Epithelial cell of esophagus (primary cell): ENCODE results near the gene RANBP6.

ENCODE experiments used
- DNase-seq: peaks from one replicate; pipeline ENCODE4 v3.0.0; 2010; ENCODE audit warnings: low read depth
- H3K4me3 ChIP-seq: 2 replicates; pipeline ENCODE4 v1.5.1; 2011; ENCODE audit warnings: mild to moderate bottlenecking, low read length, control low read depth
- TF ChIP-seq, protein P1 (sequence below): IDR thresholded peaks from 2 replicates; pipeline ENCODE4 v1.5.1; 2011; ENCODE audit warnings: low read depth, mild to moderate bottlenecking, low read length, control low read depth, inconsistent platforms; ENCODE audit not compliant: insufficient read depth; ENCODE audit errors: missing control alignments

The RANBP6 gene

DNA sequence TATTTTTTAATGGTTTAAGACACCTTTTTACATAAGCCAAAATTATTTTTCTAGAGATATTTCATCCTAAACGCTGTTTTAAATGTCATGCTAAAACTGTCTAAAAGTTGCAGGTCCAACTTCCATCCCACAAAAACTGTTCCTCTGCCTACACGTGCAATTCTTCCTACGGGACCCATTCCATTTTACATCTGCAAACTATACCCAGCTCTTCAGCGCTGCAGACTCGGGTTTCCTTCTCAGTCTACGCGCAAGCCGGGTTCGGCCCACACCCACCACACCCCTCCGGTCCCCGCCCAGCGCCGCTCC, 8.7 kb downstream of the RANBP6 start:
- DNase-seq = no peak
- TF ChIP-seq, protein P1, sequence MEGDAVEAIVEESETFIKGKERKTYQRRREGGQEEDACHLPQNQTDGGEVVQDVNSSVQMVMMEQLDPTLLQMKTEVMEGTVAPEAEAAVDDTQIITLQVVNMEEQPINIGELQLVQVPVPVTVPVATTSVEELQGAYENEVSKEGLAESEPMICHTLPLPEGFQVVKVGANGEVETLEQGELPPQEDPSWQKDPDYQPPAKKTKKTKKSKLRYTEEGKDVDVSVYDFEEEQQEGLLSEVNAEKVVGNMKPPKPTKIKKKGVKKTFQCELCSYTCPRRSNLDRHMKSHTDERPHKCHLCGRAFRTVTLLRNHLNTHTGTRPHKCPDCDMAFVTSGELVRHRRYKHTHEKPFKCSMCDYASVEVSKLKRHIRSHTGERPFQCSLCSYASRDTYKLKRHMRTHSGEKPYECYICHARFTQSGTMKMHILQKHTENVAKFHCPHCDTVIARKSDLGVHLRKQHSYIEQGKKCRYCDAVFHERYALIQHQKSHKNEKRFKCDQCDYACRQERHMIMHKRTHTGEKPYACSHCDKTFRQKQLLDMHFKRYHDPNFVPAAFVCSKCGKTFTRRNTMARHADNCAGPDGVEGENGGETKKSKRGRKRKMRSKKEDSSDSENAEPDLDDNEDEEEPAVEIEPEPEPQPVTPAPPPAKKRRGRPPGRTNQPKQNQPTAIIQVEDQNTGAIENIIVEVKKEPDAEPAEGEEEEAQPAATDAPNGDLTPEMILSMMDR = no peak
- H3K4me3 ChIP-seq = peak overlapping the region; percentile 70

DNA sequence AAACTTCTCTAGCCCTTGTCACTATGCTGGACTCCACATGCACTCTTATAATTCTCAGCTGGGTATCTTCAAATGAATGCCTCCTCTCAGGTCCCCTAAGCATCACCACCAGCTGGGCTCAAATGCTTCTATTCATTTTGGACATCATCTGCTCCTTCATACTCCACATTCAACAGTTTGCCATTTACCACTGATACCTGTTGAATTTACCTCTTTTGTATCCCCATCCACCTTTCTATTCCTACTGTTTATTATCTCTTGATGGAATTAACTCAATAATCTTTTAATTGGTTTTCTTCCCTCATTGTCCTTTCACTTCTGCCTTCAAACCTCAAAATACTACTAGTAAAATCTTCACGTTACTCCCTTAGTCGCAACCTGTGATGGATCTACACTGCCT, 14.5 kb downstream of the RANBP6 start:
- H3K4me3 ChIP-seq = no peak overlapping the region
- DNase-seq = no peak
- TF ChIP-seq, protein P1 = no peak

DNA sequence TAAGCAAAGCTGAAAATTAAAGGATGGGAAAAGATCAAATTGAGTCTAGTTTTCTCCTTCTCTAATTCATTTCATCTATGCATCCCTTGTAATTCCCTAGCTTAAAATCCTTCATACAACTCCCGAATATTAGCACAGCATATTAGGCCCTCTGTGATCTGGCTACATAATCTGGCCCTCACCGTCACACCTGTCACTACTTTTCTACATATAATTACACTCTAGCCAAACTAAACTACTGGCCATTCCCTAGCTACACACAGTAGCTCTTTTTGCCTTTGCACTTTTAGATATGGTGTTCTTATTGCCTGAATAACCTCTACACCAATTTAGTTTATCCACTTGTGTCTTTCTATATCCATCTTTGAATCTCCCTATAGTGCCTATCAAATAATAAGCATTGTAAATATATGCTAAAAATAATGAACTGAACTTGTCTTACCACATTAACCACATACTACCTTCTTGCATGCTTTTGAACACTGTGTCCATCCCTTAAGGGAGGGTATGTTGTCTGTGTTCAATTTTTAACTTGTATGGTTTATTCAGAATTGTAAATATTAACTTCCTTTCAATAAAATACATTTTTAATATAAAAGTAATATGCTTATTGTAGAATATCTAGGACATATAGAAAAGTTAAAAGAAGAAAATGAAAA, 15.9 kb downstream of the RANBP6 start:
- no peak overlapping the region for H3K4me3 ChIP-seq
- TF ChIP-seq, protein P1 = no peak
- DNase-seq = no peak

DNA sequence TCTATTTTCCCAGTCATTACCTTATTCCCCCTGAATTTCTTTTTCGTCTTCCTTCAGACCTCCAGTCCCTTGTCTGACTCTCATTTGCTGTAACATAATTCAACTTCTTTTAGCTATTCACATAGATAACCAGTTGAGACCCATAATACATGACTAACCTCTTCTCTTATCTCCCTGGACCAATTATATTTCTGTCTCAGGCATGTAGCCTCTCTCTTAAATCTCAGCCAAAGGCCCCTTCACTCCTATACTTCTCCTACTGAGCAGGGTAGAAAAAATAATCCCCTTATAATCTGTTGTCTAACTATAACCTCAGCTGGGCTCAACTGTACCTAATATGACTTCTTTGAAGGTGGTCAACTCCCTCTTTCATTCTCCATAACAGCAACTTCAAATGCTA, 20.9 kb downstream of the RANBP6 start:
- no peak overlapping the region for H3K4me3 ChIP-seq
- TF ChIP-seq, protein P1 = no peak
- DNase-seq = no peak

DNA sequence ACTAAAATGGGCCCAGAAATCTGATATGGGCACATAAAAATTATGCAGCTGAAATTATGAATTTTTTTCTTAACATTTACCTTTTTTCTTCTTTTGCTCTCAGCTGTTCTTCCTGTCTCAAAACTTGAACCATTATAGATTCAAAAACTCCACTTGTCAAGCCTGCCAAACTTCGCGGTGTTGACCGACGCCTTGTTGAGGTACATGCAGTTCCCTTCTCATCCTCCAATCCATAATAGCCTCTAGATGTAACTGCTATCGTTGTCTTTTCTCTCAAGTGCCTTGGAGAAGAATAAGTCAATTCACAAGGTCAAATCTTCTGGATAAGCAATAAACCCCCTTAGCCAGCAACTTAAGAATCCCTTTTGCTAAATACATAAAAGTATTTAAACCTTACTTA, 27.2 kb downstream of the RANBP6 start:
- H3K4me3 ChIP-seq = no peak overlapping the region
- TF ChIP-seq, protein P1 = no peak
- DNase-seq = no peak

DNA sequence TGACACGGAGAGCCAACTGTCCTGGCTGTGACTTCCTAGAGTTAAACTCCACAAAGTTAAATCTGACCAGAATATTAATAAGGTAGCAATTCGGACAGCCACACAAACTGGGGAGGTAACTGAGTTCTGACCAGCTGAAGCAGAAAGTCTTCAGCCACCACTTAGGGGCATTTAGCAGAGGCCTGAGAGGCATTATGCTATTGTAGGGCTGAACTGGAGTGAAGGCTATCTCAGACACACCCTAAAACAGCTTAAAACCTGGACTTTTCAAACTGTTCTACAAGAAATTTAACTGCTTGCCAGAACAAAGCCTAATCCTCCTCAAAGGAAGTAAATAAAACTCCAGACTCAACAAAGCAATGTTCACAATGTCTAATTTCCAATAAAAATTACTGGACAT, 32.4 kb downstream of the RANBP6 start:
- DNase-seq = no peak
- TF ChIP-seq, protein P1 = no peak
- H3K4me3 ChIP-seq = no peak overlapping the region

DNA sequence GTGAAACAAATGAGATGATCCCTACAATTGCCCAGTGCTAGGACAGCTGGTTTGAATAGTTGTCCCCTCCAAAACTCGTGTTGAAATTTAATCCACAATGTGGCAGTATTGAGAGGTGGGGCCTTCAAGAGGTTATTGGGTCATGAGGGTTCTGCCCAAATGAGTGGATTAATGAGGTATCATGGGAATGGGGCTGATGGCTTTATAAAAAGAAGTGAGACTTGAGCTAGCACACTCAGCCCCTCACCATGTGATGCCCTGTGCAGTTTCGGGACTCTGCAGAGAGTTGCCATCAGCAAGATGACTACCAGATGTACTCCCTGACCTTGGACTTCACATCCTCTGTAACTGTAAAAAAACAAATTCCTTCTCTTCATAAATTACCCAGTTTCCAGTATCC, 33.1 kb downstream of the RANBP6 start:
- TF ChIP-seq, protein P1 = no peak
- no peak for DNase-seq
- H3K4me3 ChIP-seq = no peak overlapping the region
